Activated naive CD8-positive, alpha-beta T cell treated with anti-CD3 and anti-CD28 coated beads, Interleukin-2, amount 50 U/mL, for 16 hours (primary cell): ENCODE measurements around the gene MTX1.
A peak's percentile ranks its signal among the peaks of the same experiment; 100 is the strongest.

Experiments used
- DNase-seq: peaks from one replicate; pipeline ENCODE4 v3.0.0-alpha.2; 2020; ENCODE audit warnings: low read depth, low spot score

MTX1 gene

DNA sequence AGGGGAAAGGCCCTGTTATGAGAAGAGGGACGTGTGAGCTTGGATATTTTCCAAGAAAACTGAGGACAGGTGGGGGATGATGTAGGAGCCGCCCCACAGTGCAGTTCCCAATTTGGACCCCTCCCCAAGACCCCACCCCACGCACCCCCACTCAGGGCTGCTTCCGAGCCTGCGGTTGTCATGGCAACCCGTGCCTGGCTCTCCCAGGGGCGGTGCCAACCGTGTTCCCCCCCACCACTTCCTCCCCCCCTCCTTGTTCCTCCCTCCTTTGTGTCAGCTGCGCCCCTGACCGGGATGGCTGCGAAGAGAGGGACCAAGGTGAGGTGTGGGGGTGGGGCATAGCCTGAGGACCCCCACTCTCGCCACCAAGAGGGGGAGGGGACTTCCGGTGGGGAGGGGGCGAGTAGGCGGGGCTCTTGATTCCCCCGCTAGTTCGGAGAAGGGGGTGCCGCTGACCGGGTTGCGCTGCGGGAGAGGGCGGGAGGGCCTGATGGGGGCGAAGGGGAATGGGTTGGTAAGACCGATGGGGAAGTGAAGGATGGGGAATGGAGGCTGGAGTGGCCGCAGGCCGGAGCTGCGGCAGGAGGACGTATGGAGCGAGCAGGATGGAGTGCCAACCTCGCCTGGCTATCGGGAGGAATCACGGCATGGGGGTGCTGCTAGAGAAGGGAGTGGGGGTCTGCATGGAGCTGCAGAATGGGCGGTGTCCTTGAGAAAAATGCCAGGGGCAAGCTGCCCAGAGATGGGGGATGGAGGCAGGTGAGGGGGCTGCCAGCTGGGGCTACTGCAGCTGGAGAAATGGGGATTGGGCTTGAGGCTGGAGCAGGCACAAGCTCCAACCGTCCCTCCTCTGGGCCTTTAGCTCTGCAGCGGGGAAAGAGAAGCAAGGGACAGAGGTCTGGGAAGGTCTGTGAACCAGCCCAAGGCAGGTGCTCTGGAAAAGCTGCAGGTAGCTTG lies 33.9 kb upstream of the MTX1 start:
- no peak for DNase-seq

DNA sequence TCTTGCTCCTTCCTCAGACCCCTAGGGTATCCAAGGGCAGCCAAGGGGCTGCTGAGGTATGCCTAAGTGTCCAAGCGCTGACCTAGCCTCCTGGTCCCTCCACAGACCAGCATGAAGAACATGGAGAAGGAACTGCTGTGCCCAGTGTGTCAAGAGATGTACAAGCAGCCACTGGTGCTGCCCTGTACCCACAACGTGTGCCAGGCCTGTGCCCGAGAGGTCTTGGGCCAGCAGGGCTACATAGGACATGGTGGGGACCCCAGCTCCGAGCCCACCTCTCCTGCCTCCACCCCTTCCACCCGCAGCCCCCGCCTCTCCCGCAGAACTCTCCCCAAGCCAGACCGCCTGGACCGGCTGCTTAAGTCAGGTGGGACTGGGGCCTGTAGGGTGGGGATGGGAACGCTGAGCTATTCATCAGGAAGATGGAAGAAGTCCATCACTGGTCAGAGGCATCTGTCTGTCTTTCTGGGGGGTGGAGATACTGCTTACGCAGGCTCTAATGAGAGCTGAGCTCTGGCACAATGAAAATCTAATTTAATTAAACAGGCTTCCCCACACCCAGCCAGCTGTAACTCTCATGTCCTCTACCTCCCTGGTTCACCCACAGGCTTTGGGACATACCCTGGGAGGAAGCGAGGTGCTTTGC lies 33.1 kb upstream of the MTX1 start:
- DNase-seq: no peak

GRCh38 chr1:155175927-155176371 lies 32.5 kb upstream of the MTX1 start:
- DNase-seq: no peak

DNA sequence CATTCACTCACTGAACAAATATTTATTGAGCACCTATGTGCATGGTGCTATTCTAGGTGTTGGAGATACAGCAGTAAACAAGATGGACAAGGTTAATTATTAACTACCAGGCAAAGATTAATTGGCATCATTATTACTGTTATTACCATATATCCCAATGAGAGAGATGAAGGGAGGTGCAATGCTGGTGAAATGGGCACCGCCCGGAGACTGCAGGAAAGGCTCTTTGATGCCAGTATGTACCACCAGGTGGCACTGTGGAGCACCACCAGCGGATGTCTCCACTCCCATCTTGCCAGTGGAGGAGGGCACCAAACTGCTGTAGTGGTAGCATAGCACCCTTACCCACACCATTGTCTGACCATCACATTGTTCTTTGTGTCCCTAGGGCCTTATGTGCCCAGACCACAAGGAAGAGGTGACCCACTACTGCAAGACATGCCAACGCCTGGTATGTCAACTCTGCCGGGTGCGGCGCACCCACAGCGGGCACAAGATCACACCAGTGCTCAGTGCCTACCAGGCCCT lies 31.9 kb upstream of the MTX1 start:
- DNase-seq: peak; percentile 67

DNA sequence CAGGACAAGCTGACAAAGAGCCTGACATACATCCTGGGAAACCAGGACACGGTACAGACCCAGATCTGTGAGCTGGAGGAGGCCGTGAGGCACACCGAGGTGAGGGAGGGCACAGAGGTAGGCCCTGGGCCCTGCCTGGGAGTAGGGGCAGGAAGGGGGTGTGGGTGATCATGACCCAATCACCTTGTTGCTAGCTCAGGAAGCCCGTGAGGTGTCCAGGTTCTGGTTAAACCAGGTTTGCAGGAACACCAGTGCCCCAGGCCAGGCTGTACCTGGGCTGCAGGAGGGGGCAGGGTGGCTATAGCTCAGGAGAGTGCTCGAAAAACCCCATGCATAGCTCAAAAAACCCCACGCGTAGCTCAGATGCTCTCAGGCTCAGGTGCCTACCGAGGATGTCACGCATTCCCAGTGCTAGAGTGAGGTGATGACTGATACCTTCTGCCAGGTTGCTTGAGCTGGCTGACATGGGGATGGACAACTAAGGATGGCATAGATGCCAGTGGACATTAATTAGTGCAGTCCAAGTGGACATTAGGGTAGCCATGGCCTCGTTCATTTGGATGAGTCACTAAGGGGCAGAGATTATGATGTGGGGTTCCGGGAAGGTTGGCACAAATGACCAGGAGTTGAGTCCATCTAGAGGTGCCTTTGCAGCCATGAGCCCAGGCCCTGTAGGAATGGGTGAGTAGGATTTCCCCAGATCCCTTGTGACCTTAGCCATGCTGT lies 31.1 kb upstream of the MTX1 start:
- no peak for DNase-seq

GRCh38 chr1:155177918-155178281 lies 30.6 kb upstream of the MTX1 start:
- DNase-seq: no peak

- no peak for DNase-seq
Measured at GRCh38 chr1:155178441-155179111, 29.9 kb upstream of the MTX1 start.

DNA sequence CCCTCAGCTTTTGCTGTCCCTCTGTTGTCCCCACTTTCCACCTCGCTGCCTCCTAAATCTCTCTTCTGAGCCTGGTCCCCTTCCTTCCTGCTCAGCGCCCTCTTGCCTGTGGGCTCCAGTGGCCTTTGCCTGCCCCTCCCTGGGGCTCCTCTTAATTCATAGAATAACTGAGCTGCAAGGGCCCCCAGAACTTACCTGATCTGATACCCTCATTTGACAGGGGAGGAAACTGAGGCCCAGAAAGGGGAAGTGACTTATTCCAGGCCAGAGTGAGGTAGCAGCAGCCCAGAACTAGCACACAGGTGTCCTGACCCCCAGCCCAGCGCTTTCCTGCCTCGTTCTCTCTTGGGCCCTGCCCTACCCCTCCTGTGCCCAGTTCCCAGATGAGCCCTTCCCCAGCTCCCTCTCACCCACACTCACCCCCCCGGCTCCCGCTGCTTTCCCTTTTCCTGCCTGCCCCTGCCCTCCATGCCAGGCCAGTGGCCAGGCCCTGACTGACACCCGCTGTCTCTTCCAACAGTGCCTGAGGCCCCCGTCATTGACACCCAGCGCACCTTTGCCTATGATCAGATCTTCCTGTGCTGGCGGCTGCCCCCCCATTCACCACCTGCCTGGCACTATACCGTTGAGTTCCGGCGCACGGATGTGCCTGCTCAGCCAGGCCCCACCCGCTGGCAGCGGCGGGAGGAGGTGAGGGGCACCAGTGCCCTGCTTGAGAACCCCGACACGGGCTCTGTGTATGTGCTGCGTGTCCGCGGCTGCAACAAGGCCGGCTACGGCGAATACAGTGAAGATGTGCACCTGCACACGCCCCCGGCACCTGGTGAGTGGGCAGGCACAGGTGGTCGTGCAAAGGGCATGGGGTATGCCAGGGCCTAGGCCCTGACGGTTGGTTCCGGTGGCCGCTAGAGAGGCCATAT lies 29.1 kb upstream of the MTX1 start:
- no peak for DNase-seq

DNA sequence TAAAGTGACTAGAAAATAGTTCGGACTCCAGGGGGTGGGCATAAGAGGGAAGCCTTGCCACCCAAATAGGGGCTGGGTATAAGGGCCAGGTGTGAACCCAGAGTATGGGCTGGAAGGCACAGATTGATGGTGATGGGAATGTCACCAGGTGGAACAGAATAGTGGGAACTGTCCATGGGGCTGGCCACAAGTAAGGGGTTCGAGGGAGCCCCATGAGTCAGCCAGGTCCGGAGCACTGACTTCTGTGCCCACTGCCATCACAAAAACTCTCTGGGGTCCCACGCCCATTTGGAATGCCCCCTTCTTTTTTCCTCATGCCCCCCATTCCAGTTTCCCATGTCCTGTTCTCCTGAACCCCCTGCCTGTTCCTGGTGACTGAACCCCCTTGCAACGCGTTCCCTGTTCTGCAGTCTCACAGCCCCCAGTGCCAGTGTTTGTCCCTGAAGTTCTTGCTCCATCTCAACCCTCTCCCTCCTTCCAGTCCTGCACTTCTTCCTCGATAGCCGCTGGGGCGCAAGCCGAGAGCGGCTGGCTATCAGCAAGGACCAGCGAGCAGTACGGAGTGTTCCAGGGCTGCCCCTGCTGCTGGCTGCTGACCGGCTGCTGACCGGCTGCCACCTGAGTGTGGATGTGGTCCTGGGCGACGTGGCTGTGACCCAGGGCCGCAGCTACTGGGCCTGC lies 27.0 kb upstream of the MTX1 start:
- DNase-seq: no peak

GRCh38 chr1:155182052-155182550 lies 26.4 kb upstream of the MTX1 start:
- no peak for DNase-seq

DNA sequence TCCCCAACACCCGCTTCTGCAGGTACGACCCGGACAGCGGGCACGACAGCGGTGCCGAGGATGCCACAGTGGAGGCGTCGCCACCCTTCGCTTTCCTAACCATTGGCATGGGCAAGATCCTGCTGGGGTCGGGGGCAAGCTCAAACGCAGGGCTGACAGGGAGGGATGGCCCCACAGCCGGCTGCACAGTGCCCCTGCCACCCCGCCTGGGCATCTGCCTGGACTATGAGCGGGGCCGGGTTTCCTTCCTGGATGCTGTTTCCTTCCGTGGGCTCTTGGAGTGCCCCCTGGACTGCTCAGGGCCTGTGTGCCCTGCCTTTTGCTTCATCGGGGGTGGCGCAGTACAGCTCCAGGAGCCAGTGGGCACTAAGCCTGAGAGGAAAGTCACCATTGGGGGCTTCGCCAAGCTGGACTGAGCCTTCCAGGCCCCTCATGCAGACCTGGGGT lies 24.7 kb upstream of the MTX1 start:
- DNase-seq: no peak

DNA sequence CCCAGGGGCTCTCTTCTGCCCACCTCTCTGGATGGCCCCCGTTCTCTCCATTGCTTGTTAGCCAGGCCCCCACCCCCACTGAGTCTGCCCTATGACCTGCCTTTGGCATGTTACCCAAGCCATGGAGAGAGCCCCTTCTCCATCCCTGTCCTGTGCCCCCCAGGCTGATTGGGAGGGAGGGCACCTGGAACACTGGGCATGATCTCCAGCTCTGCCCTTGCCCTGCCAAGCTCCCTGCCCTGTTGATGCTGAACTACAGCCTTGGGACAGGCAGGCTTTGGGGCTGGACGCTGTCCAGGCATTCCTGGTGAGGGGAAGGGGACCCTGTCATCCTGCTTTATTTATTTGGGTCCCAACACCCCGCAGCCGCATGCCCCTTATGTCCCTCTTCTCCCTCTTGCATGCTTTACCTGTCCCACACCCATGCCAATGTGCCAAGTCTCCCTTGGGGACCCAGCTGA lies 24.1 kb upstream of the MTX1 start:
- no peak for DNase-seq

DNA sequence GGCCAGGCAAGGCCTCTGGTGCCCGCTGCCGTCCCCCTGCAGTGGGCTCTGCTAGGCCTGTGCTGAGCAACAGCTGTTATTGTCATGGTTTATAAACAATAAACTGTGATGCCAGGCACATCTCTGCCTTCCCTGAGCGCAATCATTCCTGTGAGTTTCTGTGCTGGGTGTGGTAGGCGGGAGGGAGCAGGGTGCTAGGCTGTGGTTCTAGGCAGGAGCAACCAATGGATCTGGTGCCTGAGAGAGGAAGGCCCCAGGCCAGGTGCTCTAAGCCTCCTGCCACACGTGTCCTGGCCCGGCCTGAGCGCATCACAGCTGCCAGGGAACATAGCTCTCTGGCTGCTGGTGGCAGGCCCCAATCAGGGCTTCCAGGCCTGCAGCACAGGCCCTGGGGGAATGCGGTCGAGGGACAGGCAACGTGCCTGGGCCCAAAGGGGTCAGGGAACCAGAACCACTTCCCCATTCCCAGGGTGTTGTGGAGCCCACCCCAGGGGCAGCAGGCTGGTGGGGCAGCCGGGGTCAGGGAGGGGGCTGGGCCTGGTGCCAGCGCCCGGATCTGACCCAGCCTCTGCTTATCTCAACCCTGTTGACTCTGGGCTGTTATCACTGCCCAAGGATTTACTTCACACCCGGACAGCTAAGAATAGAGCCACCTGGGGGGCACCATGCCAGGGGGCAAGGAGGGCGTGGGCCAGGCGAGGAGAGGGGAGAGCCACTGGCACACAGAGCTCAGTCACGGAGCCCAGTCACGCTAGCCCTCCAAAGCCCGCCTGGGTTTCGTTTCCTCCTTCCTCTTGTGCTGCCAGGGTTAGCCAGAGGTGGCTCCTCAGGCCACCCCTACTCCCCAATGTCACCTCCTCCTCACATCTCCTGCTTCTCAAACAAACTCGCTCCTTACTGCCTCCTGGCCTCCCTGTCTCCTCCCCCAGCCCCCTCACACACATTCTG lies 23.4 kb upstream of the MTX1 start:
- DNase-seq: no peak

GRCh38 chr1:155185783-155186066 lies 22.8 kb upstream of the MTX1 start:
- no peak for DNase-seq

DNA sequence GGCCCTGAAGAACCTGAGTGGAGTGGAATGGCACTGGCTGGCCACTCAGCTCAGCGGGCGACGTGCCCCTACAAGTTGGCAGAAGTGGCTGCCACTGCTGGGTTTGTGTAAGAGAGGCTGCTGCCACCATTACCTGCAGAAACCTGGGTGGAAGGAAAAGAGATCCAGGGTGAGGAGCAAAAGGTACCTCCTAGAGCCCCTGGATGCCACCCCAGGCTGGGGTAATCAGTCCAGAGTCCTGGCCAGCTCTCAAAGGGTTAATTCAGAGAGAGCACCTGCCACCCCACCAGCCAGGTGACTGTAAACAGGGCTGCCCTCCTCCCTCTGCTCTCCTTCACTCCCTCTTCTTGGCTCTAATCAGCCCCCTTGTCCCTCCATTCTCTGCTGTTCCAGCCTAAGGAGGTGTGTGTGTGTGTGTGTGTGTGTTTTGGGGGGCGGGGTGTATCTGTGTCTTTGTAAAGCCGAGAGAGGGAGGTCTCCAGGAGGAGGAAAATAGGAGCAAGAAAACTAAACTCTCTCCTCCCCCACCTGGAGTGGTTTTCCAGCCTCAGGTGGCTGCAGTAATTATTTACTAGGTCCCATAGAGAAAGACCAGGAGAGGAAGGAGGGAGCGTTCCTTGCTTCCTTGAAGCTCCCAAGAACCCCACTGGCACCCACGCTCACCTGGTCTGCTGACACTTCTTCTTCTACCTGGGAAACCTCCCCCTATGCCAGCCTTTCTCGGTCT lies 22.3 kb upstream of the MTX1 start:
- no peak for DNase-seq

DNA sequence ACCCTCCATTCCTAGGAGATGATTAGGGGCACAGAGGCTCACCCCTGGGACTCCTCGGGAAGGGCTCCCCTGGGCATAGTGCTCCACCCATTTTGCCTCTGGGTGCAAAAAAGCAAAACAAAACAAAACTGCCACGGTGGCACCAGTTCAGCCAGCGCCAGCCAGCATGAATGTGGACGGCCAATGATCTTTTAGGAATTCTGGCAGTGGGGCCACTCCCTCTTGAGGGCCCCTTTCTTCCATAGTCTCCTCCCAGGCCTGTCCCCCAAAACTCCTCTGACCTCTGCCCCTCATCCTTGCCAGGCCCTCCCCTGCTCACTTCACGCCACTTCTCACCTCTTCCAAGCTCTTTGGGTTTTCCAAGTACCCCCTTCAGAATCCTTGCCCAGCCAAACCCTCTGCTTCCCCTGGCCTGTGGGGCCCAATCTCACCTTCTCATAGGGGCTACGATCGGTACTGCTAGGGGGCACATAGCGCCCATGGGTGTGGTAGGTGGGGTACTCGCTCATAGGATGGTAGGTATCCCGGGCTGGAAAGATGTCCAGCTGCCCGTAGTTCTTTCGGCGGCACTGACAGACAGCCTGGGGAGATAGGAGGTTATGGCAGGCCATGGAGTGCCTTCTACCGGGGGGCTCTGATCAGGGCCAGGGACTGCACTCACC lies 21.6 kb upstream of the MTX1 start:
- no peak for DNase-seq

DNA sequence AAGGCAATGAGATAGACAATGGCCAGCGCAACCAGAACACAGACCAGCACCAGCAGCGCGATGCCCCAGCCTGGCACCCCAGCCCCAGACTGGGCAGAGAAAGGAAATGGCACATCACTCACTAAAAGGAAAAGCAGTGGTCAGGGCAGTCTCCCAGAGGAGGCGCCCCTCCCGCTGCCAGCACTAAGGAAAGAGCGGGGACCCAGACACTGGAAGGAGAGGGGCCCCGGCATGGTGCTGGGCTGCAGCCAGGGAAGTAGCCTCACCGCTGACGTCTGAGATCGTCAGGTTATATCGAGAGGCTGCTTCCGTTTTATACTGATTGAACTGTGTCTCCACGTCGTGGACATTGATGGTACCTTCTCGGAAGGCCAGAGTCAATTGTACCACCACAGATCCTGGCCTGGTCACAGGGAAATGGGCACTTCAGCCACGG lies 21.0 kb upstream of the MTX1 start:
- no peak for DNase-seq
